ENCODE measurements around the gene SAMD10. TPM values are rescaled to one million over a fixed set of nuclear protein-coding genes. Genes with fewer than 3 reads are reported as not detected.

Gene SAMD10
- total RNA-seq, 4 donors from 2014 or later: 0.62 to 4.6 (median 1.9) TPM

GRCh38 chr20:63924241-63924640 is 55.2 kb downstream of the SAMD10 start:
- 73 to 75% methylated on average over 8 of the region's 9 CpGs for WGBS, 2 donors (ENCODE audit: low coverage in 1 of 2)
- Histone ChIP-seq H3K4me1 (no peaks in the 10 kb centered on the region), H3K36me3 (peaks cover 0 to 44% of the 10 kb centered on the region in 2 donors), H3K4me3 (no peak overlapping the region), H3K27ac (no peak overlapping the region), H3K27me3 (no peaks in the 10 kb centered on the region), H3K9me3 (no peaks in the 10 kb centered on the region)
- ATAC-seq: no peak
- TF ChIP-seq, protein P1, sequence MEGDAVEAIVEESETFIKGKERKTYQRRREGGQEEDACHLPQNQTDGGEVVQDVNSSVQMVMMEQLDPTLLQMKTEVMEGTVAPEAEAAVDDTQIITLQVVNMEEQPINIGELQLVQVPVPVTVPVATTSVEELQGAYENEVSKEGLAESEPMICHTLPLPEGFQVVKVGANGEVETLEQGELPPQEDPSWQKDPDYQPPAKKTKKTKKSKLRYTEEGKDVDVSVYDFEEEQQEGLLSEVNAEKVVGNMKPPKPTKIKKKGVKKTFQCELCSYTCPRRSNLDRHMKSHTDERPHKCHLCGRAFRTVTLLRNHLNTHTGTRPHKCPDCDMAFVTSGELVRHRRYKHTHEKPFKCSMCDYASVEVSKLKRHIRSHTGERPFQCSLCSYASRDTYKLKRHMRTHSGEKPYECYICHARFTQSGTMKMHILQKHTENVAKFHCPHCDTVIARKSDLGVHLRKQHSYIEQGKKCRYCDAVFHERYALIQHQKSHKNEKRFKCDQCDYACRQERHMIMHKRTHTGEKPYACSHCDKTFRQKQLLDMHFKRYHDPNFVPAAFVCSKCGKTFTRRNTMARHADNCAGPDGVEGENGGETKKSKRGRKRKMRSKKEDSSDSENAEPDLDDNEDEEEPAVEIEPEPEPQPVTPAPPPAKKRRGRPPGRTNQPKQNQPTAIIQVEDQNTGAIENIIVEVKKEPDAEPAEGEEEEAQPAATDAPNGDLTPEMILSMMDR (IDR thresholded peaks at IDR 0.05): no peak
- no peak for TF ChIP-seq POLR2A (IDR thresholded peaks at IDR 0.05)
- no peak for TF ChIP-seq POLR2AphosphoS5 (IDR thresholded peaks at IDR 0.05)
- no peak for TF ChIP-seq EP300 (IDR thresholded peaks at IDR 0.05)

Small RNA genes lying within 50 kb of the gene (small RNA-seq; reads per million reads assigned to genes)
- gene MIR647: 0 reads per million in 4 donors

Other genes with a start within 250 kb of the SAMD10 start
- gene LIME1, start 243.0 kb downstream of the SAMD10 start, total RNA-seq: 10 to 100 TPM in 1 of 4 donors, 1 to 10 TPM in 3; 4.7 to 17.0 (median 7.2) TPM
- gene SLC2A4RG, start 239.9 kb downstream of the SAMD10 start, total RNA-seq: 10 to 100 TPM; 36.5 to 98.7 (median 59.9) TPM
- 10 to 100 TPM in 2 of 4 donors, 1 to 10 TPM in 2; 8.1 to 13.8 (median 10.2) TPM for gene ZBTB46, start 148.4 kb downstream of the SAMD10 start, total RNA-seq
- not detected for gene ABHD16B, start 118.1 kb downstream of the SAMD10 start, total RNA-seq
- gene TPD52L2, start 114.4 kb downstream of the SAMD10 start, total RNA-seq: 100 to 1,000 TPM; 136 to 157 (median 145) TPM
- 10 to 100 TPM; 44.7 to 70.6 (median 47.6) TPM for gene DNAJC5, start 84.5 kb downstream of the SAMD10 start, total RNA-seq
- gene UCKL1, start 23.2 kb downstream of the SAMD10 start, total RNA-seq: 10 to 100 TPM; 19.8 to 27.7 (median 22.6) TPM
- gene ZNF512B, start 9.7 kb downstream of the SAMD10 start, total RNA-seq: 10 to 100 TPM in 2 of 4 donors, 1 to 10 TPM in 2; 9.0 to 13.8 (median 10.0) TPM
- 10 to 100 TPM; 53.7 to 73.0 (median 67.6) TPM for gene PRPF6, start 1.5 kb upstream of the SAMD10 start, total RNA-seq
- gene C20orf204, start 56.5 kb upstream of the SAMD10 start, total RNA-seq: 1 to 10 TPM in 1 of 4 donors, under 1 TPM in 2, not detected in 1; 0.40 to 1.6 (median 0.58) TPM
- gene SOX18, start 70.0 kb upstream of the SAMD10 start, total RNA-seq: 10 to 100 TPM in 1 of 4 donors, 1 to 10 TPM in 3; 4.4 to 13.3 (median 7.1) TPM
- gene TCEA2, start 83.6 kb upstream of the SAMD10 start, total RNA-seq: 10 to 100 TPM; 28.1 to 39.7 (median 33.6) TPM
- gene RGS19, start 99.9 kb upstream of the SAMD10 start, total RNA-seq: 10 to 100 TPM in 2 of 4 donors, 1 to 10 TPM in 2; 3.4 to 16.0 (median 10.5) TPM
- gene OPRL1, start 100.4 kb upstream of the SAMD10 start, total RNA-seq: 1 to 10 TPM in 1 of 4 donors, under 1 TPM in 3; 0.50 to 1.1 (median 0.66) TPM
- under 1 TPM in 1 of 4 donors, not detected in 3; 0.81 TPM for gene LKAAEAR1, start 104.8 kb upstream of the SAMD10 start, total RNA-seq
- gene NPBWR2, start 127.9 kb upstream of the SAMD10 start, total RNA-seq: not detected
- gene MYT1, start 184.8 kb upstream of the SAMD10 start, total RNA-seq: under 1 TPM in 2 of 4 donors, not detected in 2; 0.04 to 0.27 TPM